K562 (cell line): ENCODE data around the gene ADAM22. TPM values are rescaled to one million over a fixed set of nuclear protein-coding genes. Genes with fewer than 3 reads are reported as not detected.

ENCODE experiments used
- ATAC-seq: fragments of 200-7000 bp; cut with Tn5 transposase; 3 replicates; pipeline ENCODE4 v1.9.1; 2020; ENCODE audit warnings: moderate library complexity
- BruUV-seq: library from RNA; stranded (reverse); fragments of 400-500 nt; replicated peaks from 2 replicates; lab custom pipeline; 2021; lab: Mats Ljungman, UMichigan
- CTCF ChIA-PET: fragments of 300-600 bp; formaldehyde crosslinking; extraction: SDS; loops from one replicate; lab custom pipeline; 2021; ENCODE audit warnings: low intra/inter-chr PET ratio; lab: Yijun Ruan, JAX
- POLR2A ChIA-PET: fragments of 300-600, 350-650 bp; sonication (Branson Sonifier 250); formaldehyde crosslinking; extraction: SDS; loops from one replicate; lab custom pipeline; 2021; ENCODE audit warnings: antibody characterized with exemption, inconsistent platforms; lab: Yijun Ruan, JAX
- DNase-seq, 4 experiments: peaks; one replicate each; pipeline versions ENCODE4 v3.0.0 to v3.0.0-alpha.2; 2011 to 2018; ENCODE audit warnings: low spot score in 3 of 4, mixed read lengths in 3 of 4; ENCODE audit errors: extremely low read depth in 1 of 4
- FAIRE-seq: peaks from 2 replicates; lab custom pipeline; 2011; peaks lifted over from hg19 to GRCh38; lab: Jason Lieb, UNC
- H2AFZ ChIP-seq: 2 replicates; pipeline ENCODE4 v1.6.0; 2011; ENCODE audit warnings: low read depth, low read length, control low read depth, inconsistent platforms
- H3K27ac ChIP-seq: fragments of 200-600 bp; 3 replicates; pipeline ENCODE4 v1.8.0; 2011; ENCODE audit warnings: low read depth, mild to moderate bottlenecking, control low read depth, inconsistent platforms, low read length, moderate library complexity, mixed read lengths; ENCODE audit errors: extremely low read depth
- H3K27me3 ChIP-seq, 2 experiments: fragments of 300-600 bp in 1 of 2; 2 replicates in 1 of 2; 3 replicates in 1 of 2; pipeline versions ENCODE4 v1.6.0 to v1.8.0; 2011; ENCODE audit warnings: inconsistent platforms in 2 of 2, low read length in 2 of 2, mild to moderate bottlenecking in 1 of 2, mixed read lengths in 1 of 2, moderate library complexity in 1 of 2; ENCODE audit not compliant: control insufficient read depth in 2 of 2, insufficient read depth in 2 of 2
- H3K36me3 ChIP-seq: fragments of 300-600 bp; 3 replicates; pipeline ENCODE4 v1.8.0; 2011; ENCODE audit warnings: mild to moderate bottlenecking, low read length, inconsistent platforms; ENCODE audit not compliant: control insufficient read depth, insufficient read depth
- H3K4me1 ChIP-seq, 2 experiments: fragments of 200-600 bp in 1 of 2; replicated peaks in 1 of 2; 2 replicates in 1 of 2; 3 replicates in 1 of 2; pipeline versions ENCODE4 v1.5.1 to v1.8.0; 2011; ENCODE audit warnings: inconsistent platforms in 2 of 2, low read length in 2 of 2, mild to moderate bottlenecking in 1 of 2, mixed read lengths in 1 of 2, moderate library complexity in 1 of 2; ENCODE audit not compliant: control insufficient read depth in 2 of 2, insufficient read depth in 2 of 2
- H3K4me2 ChIP-seq: 2 replicates; pipeline ENCODE4 v1.6.1; 2011; ENCODE audit warnings: low read length, control low read depth, inconsistent platforms, mixed read lengths; ENCODE audit not compliant: insufficient read depth
- H3K4me3 ChIP-seq: fragments of 200-600 bp; sonication (generic), shearing (Covaris generic); 2 replicates; pipeline ENCODE4 v1.5.1; 2016; ENCODE audit warnings: control low read depth, inconsistent platforms
- H3K79me2 ChIP-seq: fragments of 200-600 bp; 3 replicates; pipeline ENCODE4 v1.8.0; 2011; ENCODE audit warnings: low read length, inconsistent platforms; ENCODE audit not compliant: control insufficient read depth, insufficient read depth
- H3K9ac ChIP-seq, 2 experiments: 2 replicates each; pipeline versions ENCODE4 v1.6.0 to v1.6.1; 2011; ENCODE audit warnings: low read depth in 2 of 2, low read length in 2 of 2, control low read depth in 1 of 2, inconsistent platforms in 1 of 2, mild to moderate bottlenecking in 1 of 2, mixed read lengths in 1 of 2; ENCODE audit not compliant: insufficient read depth in 1 of 2
- H3K9me1 ChIP-seq: one replicate; pipeline ENCODE4 v1.6.0; 2011; ENCODE audit warnings: inconsistent platforms, mild to moderate bottlenecking, low read length, moderate library complexity; ENCODE audit not compliant: control insufficient read depth, insufficient read depth
- H3K9me3 ChIP-seq: replicated peaks from 2 replicates; pipeline ENCODE4 v1.5.1; 2011; ENCODE audit warnings: low read depth, low read length, inconsistent platforms; ENCODE audit not compliant: control insufficient read depth, insufficient read depth
- H4K20me1 ChIP-seq: replicated peaks from 2 replicates; pipeline ENCODE4 v1.6.1; 2011; ENCODE audit warnings: low read length, inconsistent platforms, mixed read lengths; ENCODE audit not compliant: control insufficient read depth, insufficient read depth
- ETV6 ChIP-seq, 3 experiments: fragments of 150-350 bp in 1 of 3; sonication (generic) in 1 of 3; formaldehyde crosslinking in 1 of 3; IDR thresholded peaks; 2 replicates each; pipeline versions ENCODE4 v1.6.1 to v1.8.0; 2014 to 2022; ENCODE audit warnings: borderline replicate concordance in 2 of 3, low read depth in 2 of 3, antibody characterized with exemption in 1 of 3, low read length in 1 of 3, mild to moderate bottlenecking in 1 of 3, missing genetic modification reagents in 1 of 3
- HDGF ChIP-seq: fragments of 450-650 bp; IDR thresholded peaks from 2 replicates; pipeline ENCODE4 v1.6.1; 2016
- HNRNPUL1 ChIP-seq: fragments of 200-400 bp; formaldehyde crosslinking; IDR thresholded peaks from 2 replicates; pipeline ENCODE4 v1.6.1; 2017; ENCODE audit warnings: low read length
- MAFF ChIP-seq: IDR thresholded peaks from 2 replicates; pipeline ENCODE4 v1.6.1; 2012; ENCODE audit warnings: low read length, improper control_type of control experiment
- MAFK ChIP-seq: IDR thresholded peaks from 2 replicates; pipeline ENCODE4 v1.6.1; 2011; ENCODE audit warnings: low read length, improper control_type of control experiment
- ZNF143 ChIP-seq: sonication (generic); formaldehyde crosslinking; IDR thresholded peaks from 2 replicates; pipeline ENCODE4 v1.9.0; 2022; ENCODE audit warnings: mild to moderate bottlenecking, missing genetic modification reagents
- ZNF316 ChIP-seq: fragments of 450-650 bp; IDR thresholded peaks from 2 replicates; pipeline ENCODE4 v1.6.1; 2016
- WGBS: fragments of 100-300 bp; shearing (Covaris generic); methylation state at CpG from one replicate; pipeline ENCODE4 v1.1.6; 2016; ENCODE audit warnings: low coverage, mixed read lengths; ENCODE audit not compliant: insufficient coverage; ENCODE audit errors: missing lambda C conversion rate; 5-methylcytosine and 5-hydroxymethylcytosine counted together
- in situ Hi-C: fragments of 300-500 bp; cut with MboI; formaldehyde crosslinking; loops from 4 replicates; pipeline ENCODE4 v1.15.0; 2018; ENCODE audit warnings: inconsistent platforms, mixed read lengths
- intact Hi-C: fragments of 100-400 bp; cut with micrococcal nuclease; formaldehyde crosslinking; loops from 2 replicates; pipeline ENCODE4 v1.14.2; 2022
- polyA plus RNA-seq, 8 experiments: library from polyadenylated mRNA; depleted of rRNA in 4 of 8; stranded (reverse) in 5 of 8; unstranded in 3 of 8; fragments of >200 nt; fragmentation: Nextera tagmentation in 2 of 8; fragmentation: Illumina TruSeq in 1 of 8; extraction: Ambion mirVana in 2 of 8; extraction: Trizol in 1 of 8; gene quantifications; 2 replicates each; pipeline versions ENCODE4 v1.2.1 to v1.2.3, GENCODE V29; 2011 to 2014; ENCODE audit warnings: inconsistent platforms in 1 of 8, missing spikeins in 1 of 8
- total RNA-seq, 7 experiments: library from RNA; depleted of rRNA in 6 of 7; stranded (reverse); fragments of >200 nt in 6 of 7; fragmentation: Illumina TruSeq in 2 of 7; extraction: Trizol in 2 of 7; gene quantifications; 2 replicates each; pipeline versions ENCODE4 v1.2.1 to v1.2.3, GENCODE V29; 2011 to 2021; ENCODE audit warnings: low replicate concordance in 1 of 7
- TF ChIP-seq, protein P1 (sequence below): sonication (generic); formaldehyde crosslinking; IDR thresholded peaks from 2 replicates; pipeline ENCODE4 v1.8.0; 2022; ENCODE audit warnings: missing genetic modification reagents, mild to moderate bottlenecking, borderline replicate concordance

ADAM22 gene
- total and polyA plus RNA-seq, 9 of the 15 experiments (the other 6 are each of a cell fraction or from before 2014, with no cell fraction given), result 0.01 to 0.58 (median 0.18) TPM

DNA sequence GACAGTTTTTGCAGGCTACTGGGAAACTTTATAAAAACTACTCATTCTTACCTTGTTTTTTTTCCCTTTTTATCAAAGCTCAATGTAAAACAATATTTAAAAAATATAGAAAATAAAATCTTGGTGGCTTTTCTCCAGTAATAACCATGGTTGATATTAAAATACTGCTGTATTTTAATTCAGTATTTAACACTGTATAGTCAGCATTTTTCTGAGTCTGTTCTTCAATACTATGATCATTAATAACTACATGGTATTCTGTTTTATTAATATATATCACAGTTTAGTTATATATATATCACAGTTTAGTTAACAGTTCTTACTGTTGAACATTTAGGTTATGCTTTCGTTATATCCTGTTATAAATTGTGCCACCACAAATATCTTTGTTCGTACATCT is 207.4 kb downstream of the ADAM22 start:
- no peak for FAIRE-seq
- no peaks in the 10 kb centered on the region for H4K20me1 ChIP-seq
- intact Hi-C loops (no loop called here), in situ Hi-C loops (no loop called here)
- no peak overlapping the region for H3K9ac ChIP-seq
- H3K4me3 ChIP-seq, result no peak overlapping the region
- H3K4me1 ChIP-seq, result no peaks in the 10 kb centered on the region
- no peak for DNase-seq
- no peaks in the 10 kb centered on the region for H3K9me1 ChIP-seq
- H3K27ac ChIP-seq, result no peak overlapping the region
- 0% methylated on average over 2 of the region's 2 CpGs for WGBS
- ChIA-PET POLR2A (interaction anchor here (0.6 kb wide), 1 partner anchor 91 kb away, joined by 3 read pairs; no protein-coding TSS in a partner anchor), CTCF (no interaction called here)
- no peak overlapping the region for H2AFZ ChIP-seq
- TF ChIP-seq HNRNPUL1 (no peak), ETV6 (IDR thresholded peaks at IDR 0.05; ENCODE audit: borderline replicate concordance in 1 of 2, low read depth in 2 of 2, low read length in 1 of 2) (no peak), ETV6 (CRISPR knock-in tag; IDR thresholded peaks at IDR 0.05; ENCODE audit: borderline replicate concordance) (no peak), ZNF316 (peak; percentile 68)
- TF ChIP-seq, protein P1, sequence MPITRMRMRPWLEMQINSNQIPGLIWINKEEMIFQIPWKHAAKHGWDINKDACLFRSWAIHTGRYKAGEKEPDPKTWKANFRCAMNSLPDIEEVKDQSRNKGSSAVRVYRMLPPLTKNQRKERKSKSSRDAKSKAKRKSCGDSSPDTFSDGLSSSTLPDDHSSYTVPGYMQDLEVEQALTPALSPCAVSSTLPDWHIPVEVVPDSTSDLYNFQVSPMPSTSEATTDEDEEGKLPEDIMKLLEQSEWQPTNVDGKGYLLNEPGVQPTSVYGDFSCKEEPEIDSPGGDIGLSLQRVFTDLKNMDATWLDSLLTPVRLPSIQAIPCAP, result no peak
- H3K36me3 ChIP-seq, result no peaks in the 10 kb centered on the region
- H3K9me3 ChIP-seq, result no peaks in the 10 kb centered on the region
- H3K79me2 ChIP-seq, result no peaks in the 10 kb centered on the region
- no TSS peak for BruUV-seq
- H3K27me3 ChIP-seq, result no peaks in the 10 kb centered on the region
- H3K4me2 ChIP-seq, result no peak overlapping the region
- no peak for ATAC-seq

GRCh38 chr7:88141953-88142352 is 207.9 kb downstream of the ADAM22 start:
- ATAC-seq (no peak), FAIRE-seq (no peak), DNase-seq (no peak)
- in situ Hi-C loops (no loop called here), intact Hi-C loops (no loop called here)
- H3K27me3 ChIP-seq, result no peaks in the 10 kb centered on the region
- POLR2A ChIA-PET, result interaction anchor here (0.6 kb wide), 1 partner anchor 92 kb away, joined by 3 read pairs; no protein-coding TSS in a partner anchor
- no TSS peak for BruUV-seq
- no peaks in the 10 kb centered on the region for H4K20me1 ChIP-seq
- no peaks in the 10 kb centered on the region for H3K9me1 ChIP-seq
- no peaks in the 10 kb centered on the region for H3K4me1 ChIP-seq
- no peak overlapping the region for H3K4me3 ChIP-seq
- no peaks in the 10 kb centered on the region for H3K9me3 ChIP-seq
- H3K36me3 ChIP-seq, result no peaks in the 10 kb centered on the region
- no peak overlapping the region for H3K9ac ChIP-seq
- no peaks in the 10 kb centered on the region for H3K79me2 ChIP-seq
- 3% methylated on average over 1 of the region's 1 CpG for WGBS
- CTCF ChIA-PET, result no interaction called here
- no peak overlapping the region for H3K4me2 ChIP-seq
- TF ChIP-seq ZNF316, result peak; percentile 45
- TF ChIP-seq ZNF143 (CRISPR knock-in tag), result no peak
- peak; percentile 30; the same call in 1 of the 2 replicates for TF ChIP-seq MAFK
- 0 out of 2 replicates have a peak, but pooled peaks have one; percentile 38 for TF ChIP-seq MAFF
- no peak for TF ChIP-seq HDGF
- H3K27ac ChIP-seq, result no peak overlapping the region
- no peak overlapping the region for H2AFZ ChIP-seq
